ENCODE data around the gene MBNL2. TPM values are rescaled to one million over a fixed set of nuclear protein-coding genes. Genes with fewer than 3 reads are reported as not detected.

Gene MBNL2
- total and polyA plus RNA-seq, 2 of the 13 experiments (the other 11 are each of a cell fraction or from before 2014, with no cell fraction given), result 30.8 to 59.0 TPM

DNA sequence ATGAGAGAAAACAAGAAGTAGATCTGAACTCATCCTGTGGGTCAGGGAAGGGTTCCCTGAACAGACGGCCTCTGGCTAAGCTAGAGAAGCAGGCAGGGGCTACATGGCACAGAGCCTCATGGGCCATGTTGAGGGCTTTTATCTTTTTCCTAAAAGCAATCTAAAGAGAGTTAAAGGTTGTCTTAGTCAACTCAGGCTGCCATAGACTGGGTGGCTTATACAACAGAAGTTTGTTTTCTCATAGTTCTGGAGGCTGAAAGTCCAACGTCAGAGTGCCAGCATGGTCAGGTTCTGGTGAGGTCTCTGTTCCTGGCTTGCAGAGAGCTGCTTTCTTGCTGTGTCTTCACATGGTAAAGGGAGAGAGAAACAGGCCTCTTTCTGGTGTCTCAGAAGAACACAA is 2.9 kb upstream of the MBNL2 start (continued):
- TF ChIP-seq, protein P1, sequence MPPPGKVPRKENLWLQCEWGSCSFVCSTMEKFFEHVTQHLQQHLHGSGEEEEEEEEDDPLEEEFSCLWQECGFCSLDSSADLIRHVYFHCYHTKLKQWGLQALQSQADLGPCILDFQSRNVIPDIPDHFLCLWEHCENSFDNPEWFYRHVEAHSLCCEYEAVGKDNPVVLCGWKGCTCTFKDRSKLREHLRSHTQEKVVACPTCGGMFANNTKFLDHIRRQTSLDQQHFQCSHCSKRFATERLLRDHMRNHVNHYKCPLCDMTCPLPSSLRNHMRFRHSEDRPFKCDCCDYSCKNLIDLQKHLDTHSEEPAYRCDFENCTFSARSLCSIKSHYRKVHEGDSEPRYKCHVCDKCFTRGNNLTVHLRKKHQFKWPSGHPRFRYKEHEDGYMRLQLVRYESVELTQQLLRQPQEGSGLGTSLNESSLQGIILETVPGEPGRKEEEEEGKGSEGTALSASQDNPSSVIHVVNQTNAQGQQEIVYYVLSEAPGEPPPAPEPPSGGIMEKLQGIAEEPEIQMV (CRISPR knock-in tag; IDR thresholded peaks at IDR 0.05; ENCODE audit: low read depth), result no peak
- TF ChIP-seq, protein P2, sequence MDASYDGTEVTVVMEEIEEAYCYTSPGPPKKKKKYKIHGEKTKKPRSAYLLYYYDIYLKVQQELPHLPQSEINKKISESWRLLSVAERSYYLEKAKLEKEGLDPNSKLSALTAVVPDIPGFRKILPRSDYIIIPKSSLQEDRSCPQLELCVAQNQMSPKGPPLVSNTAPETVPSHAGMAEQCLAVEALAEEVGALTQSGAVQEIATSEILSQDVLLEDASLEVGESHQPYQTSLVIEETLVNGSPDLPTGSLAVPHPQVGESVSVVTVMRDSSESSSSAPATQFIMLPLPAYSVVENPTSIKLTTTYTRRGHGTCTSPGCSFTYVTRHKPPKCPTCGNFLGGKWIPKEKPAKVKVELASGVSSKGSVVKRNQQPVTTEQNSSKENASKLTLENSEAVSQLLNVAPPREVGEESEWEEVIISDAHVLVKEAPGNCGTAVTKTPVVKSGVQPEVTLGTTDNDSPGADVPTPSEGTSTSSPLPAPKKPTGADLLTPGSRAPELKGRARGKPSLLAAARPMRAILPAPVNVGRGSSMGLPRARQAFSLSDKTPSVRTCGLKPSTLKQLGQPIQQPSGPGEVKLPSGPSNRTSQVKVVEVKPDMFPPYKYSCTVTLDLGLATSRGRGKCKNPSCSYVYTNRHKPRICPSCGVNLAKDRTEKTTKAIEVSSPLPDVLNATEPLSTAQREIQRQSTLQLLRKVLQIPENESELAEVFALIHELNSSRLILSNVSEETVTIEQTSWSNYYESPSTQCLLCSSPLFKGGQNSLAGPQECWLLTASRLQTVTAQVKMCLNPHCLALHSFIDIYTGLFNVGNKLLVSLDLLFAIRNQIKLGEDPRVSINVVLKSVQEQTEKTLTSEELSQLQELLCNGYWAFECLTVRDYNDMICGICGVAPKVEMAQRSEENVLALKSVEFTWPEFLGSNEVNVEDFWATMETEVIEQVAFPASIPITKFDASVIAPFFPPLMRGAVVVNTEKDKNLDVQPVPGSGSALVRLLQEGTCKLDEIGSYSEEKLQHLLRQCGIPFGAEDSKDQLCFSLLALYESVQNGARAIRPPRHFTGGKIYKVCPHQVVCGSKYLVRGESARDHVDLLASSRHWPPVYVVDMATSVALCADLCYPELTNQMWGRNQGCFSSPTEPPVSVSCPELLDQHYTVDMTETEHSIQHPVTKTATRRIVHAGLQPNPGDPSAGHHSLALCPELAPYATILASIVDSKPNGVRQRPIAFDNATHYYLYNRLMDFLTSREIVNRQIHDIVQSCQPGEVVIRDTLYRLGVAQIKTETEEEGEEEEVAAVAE (CRISPR knock-in tag; IDR thresholded peaks at IDR 0.05; ENCODE audit: borderline replicate concordance), result peak; percentile 75; the same call in 1 of the 2 replicates
- TF ChIP-seq, protein P3, sequence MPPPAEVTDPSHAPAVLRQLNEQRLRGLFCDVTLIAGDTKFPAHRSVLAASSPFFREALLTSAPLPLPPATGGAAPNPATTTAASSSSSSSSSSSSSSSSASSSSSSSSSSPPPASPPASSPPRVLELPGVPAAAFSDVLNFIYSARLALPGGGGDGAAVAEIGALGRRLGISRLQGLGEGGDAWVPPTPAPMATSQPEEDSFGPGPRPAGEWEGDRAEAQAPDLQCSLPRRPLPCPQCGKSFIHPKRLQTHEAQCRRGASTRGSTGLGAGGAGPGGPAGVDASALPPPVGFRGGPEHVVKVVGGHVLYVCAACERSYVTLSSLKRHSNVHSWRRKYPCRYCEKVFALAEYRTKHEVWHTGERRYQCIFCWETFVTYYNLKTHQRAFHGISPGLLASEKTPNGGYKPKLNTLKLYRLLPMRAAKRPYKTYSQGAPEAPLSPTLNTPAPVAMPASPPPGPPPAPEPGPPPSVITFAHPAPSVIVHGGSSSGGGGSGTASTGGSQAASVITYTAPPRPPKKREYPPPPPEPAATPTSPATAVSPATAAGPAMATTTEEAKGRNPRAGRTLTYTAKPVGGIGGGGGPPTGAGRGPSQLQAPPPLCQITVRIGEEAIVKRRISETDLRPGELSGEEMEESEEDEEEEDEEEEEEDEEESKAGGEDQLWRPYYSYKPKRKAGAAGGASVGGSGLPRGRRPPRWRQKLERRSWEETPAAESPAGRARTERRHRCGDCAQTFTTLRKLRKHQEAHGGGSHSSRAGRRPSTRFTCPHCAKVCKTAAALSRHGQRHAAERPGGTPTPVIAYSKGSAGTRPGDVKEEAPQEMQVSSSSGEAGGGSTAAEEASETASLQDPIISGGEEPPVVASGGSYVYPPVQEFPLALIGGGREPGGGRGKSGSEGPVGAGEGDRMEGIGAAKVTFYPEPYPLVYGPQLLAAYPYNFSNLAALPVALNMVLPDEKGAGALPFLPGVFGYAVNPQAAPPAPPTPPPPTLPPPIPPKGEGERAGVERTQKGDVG (CRISPR knock-in tag; IDR thresholded peaks at IDR 0.05; ENCODE audit: borderline replicate concordance), result no peak
- TF ChIP-seq REPIN1 (CRISPR knock-in tag; IDR thresholded peaks at IDR 0.05; ENCODE audit: borderline replicate concordance, low read depth), result no peak
- no peak for TF ChIP-seq KDM3A (CRISPR knock-in tag; IDR thresholded peaks at IDR 0.05; ENCODE audit: low read depth)
- TF ChIP-seq, protein P4, sequence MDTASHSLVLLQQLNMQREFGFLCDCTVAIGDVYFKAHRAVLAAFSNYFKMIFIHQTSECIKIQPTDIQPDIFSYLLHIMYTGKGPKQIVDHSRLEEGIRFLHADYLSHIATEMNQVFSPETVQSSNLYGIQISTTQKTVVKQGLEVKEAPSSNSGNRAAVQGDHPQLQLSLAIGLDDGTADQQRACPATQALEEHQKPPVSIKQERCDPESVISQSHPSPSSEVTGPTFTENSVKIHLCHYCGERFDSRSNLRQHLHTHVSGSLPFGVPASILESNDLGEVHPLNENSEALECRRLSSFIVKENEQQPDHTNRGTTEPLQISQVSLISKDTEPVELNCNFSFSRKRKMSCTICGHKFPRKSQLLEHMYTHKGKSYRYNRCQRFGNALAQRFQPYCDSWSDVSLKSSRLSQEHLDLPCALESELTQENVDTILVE (CRISPR knock-in tag; IDR thresholded peaks at IDR 0.05), result no peak
- no peak for TF ChIP-seq ZNF768 (CRISPR knock-in tag; IDR thresholded peaks at IDR 0.05)
- no peak for TF ChIP-seq ZSCAN12 (CRISPR knock-in tag; IDR thresholded peaks at IDR 0.05)
- TF ChIP-seq, protein P5, sequence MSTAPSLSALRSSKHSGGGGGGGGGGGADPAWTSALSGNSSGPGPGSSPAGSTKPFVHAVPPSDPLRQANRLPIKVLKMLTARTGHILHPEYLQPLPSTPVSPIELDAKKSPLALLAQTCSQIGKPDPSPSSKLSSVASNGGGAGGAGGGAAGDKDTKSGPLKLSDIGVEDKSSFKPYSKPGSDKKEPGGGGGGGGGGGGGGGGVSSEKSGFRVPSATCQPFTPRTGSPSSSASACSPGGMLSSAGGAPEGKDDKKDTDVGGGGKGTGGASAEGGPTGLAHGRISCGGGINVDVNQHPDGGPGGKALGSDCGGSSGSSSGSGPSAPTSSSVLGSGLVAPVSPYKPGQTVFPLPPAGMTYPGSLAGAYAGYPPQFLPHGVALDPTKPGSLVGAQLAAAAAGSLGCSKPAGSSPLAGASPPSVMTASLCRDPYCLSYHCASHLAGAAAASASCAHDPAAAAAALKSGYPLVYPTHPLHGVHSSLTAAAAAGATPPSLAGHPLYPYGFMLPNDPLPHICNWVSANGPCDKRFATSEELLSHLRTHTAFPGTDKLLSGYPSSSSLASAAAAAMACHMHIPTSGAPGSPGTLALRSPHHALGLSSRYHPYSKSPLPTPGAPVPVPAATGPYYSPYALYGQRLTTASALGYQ (CRISPR knock-in tag; IDR thresholded peaks at IDR 0.05), result no peak
- TF ChIP-seq TARDBP (CRISPR knock-in tag; IDR thresholded peaks at IDR 0.05), result no peak
- TF ChIP-seq, protein P6, sequence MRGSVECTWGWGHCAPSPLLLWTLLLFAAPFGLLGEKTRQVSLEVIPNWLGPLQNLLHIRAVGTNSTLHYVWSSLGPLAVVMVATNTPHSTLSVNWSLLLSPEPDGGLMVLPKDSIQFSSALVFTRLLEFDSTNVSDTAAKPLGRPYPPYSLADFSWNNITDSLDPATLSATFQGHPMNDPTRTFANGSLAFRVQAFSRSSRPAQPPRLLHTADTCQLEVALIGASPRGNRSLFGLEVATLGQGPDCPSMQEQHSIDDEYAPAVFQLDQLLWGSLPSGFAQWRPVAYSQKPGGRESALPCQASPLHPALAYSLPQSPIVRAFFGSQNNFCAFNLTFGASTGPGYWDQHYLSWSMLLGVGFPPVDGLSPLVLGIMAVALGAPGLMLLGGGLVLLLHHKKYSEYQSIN (CRISPR knock-in tag; IDR thresholded peaks at IDR 0.05; ENCODE audit: borderline replicate concordance), result no peak
- TF ChIP-seq, protein P7, sequence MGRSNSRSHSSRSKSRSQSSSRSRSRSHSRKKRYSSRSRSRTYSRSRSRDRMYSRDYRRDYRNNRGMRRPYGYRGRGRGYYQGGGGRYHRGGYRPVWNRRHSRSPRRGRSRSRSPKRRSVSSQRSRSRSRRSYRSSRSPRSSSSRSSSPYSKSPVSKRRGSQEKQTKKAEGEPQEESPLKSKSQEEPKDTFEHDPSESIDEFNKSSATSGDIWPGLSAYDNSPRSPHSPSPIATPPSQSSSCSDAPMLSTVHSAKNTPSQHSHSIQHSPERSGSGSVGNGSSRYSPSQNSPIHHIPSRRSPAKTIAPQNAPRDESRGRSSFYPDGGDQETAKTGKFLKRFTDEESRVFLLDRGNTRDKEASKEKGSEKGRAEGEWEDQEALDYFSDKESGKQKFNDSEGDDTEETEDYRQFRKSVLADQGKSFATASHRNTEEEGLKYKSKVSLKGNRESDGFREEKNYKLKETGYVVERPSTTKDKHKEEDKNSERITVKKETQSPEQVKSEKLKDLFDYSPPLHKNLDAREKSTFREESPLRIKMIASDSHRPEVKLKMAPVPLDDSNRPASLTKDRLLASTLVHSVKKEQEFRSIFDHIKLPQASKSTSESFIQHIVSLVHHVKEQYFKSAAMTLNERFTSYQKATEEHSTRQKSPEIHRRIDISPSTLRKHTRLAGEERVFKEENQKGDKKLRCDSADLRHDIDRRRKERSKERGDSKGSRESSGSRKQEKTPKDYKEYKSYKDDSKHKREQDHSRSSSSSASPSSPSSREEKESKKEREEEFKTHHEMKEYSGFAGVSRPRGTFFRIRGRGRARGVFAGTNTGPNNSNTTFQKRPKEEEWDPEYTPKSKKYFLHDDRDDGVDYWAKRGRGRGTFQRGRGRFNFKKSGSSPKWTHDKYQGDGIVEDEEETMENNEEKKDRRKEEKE (IDR thresholded peaks at IDR 0.05), result no peak
